CD4-positive, CD25-positive, alpha-beta regulatory T cell (primary cell): Measurements from ENCODE around the gene ATP6V1C2. TPM values are rescaled to one million over a fixed set of nuclear protein-coding genes. Genes with fewer than 3 reads are reported as not detected.
"Not testable (repeated sequence)": the region's sequence is repeated elsewhere in the genome, so short reads cannot be mapped to it uniquely, and the experiment has no call there.

Source experiments
- ATAC-seq, 2 donors: fragments of 150-1000 bp; cut with Tn5 transposase; one replicate each; pipeline ENCODE4 v1.10.0; 2021; ENCODE audit warnings: low read depth in 2 of 2, moderate number of reproducible peaks in 2 of 2, moderate library complexity in 1 of 2
- DNase-seq, 3 donors: peaks; one replicate each; pipeline versions ENCODE4 v3.0.0 to v3.0.0-alpha.2; 2012 to 2022; ENCODE audit warnings: mixed read lengths in 1 of 3
- H3K27ac ChIP-seq: one replicate; pipeline ENCODE4 v1.7.0; 2013; ENCODE audit warnings: mild to moderate bottlenecking, low read length; ENCODE audit not compliant: insufficient read depth, poor library complexity, severe bottlenecking
- H3K27me3 ChIP-seq: one replicate; pipeline ENCODE4 v1.7.0; 2013; ENCODE audit warnings: low read length; ENCODE audit not compliant: control insufficient read depth, insufficient read depth
- H3K36me3 ChIP-seq: one replicate; pipeline ENCODE4 v1.7.0; 2013; ENCODE audit warnings: mild to moderate bottlenecking, low read length, moderate library complexity; ENCODE audit not compliant: control insufficient read depth, insufficient read depth
- H3K4me1 ChIP-seq: 2 replicates; pipeline ENCODE4 v1.7.0; 2013; ENCODE audit warnings: mild to moderate bottlenecking, low read length; ENCODE audit not compliant: insufficient read depth, control insufficient read depth, poor library complexity, severe bottlenecking
- H3K4me3 ChIP-seq: one replicate; pipeline ENCODE4 v1.7.0; 2013; ENCODE audit warnings: low read depth, mild to moderate bottlenecking, low read length, moderate library complexity
- H3K9me3 ChIP-seq, 2 experiments: 1 replicate in 1 of 2; 2 replicates in 1 of 2; pipeline ENCODE4 v1.7.0; 2013; ENCODE audit warnings: low read length in 2 of 2, mild to moderate bottlenecking in 1 of 2, moderate library complexity in 1 of 2; ENCODE audit not compliant: control insufficient read depth in 2 of 2
- H3K27ac Mint-ChIP-seq, 3 donors: one replicate each; pipeline ENCODE4 v1.8.0; 2020 to 2022; ENCODE audit warnings: mild to moderate bottlenecking in 3 of 3, mixed read lengths in 3 of 3, moderate library complexity in 2 of 3
- H3K27me3 Mint-ChIP-seq: one replicate; pipeline ENCODE4 v1.8.0; 2022; ENCODE audit warnings: mild to moderate bottlenecking, mixed read lengths
- H3K36me3 Mint-ChIP-seq: one replicate; pipeline ENCODE4 v1.8.0; 2020; ENCODE audit warnings: mixed read lengths
- H3K4me1 Mint-ChIP-seq, 4 donors: one replicate each; pipeline ENCODE4 v1.8.0; 2020 to 2022; ENCODE audit warnings: mixed read lengths in 4 of 4, mild to moderate bottlenecking in 1 of 4
- H3K4me3 Mint-ChIP-seq, 4 donors: one replicate each; pipeline ENCODE4 v1.8.0; 2020 to 2022; ENCODE audit warnings: mild to moderate bottlenecking in 4 of 4, mixed read lengths in 4 of 4, moderate library complexity in 3 of 4
- H3K9me3 Mint-ChIP-seq, 7 donors: one replicate each; pipeline ENCODE4 v1.8.0; 2020 to 2022; ENCODE audit warnings: mixed read lengths in 7 of 7, mild to moderate bottlenecking in 3 of 7, moderate library complexity in 2 of 7
- polyA plus RNA-seq, 4 donors: library from polyadenylated mRNA; unstranded; fragments of 300-500 nt; fragmentation: Illumina TruSeq; gene quantifications; one replicate each; pipeline ENCODE4 v1.2.3, GENCODE V29; 2021
- total RNA-seq: library from RNA; stranded (reverse); gene quantifications from one replicate; pipeline ENCODE4 v1.2.3, GENCODE V29; 2022

Gene ATP6V1C2
- total and polyA plus RNA-seq, 5 donors from 2014 or later = 0.09 to 0.11 TPM; not detected in 3

- Mint-ChIP-seq H3K36me3 (peaks cover 27% of the 10 kb centered on the region), H3K4me3 (no peak overlapping the region), H3K27ac (no peak overlapping the region), H3K9me3 (no peaks in the 10 kb centered on the region), H3K4me1 (peaks cover 17 to 33% (median 24%) of the 10 kb centered on the region in 4 donors), H3K27me3 (no peaks in the 10 kb centered on the region)
- ATAC-seq (no peak), DNase-seq (no peak)
- Histone ChIP-seq H3K4me1 (peaks cover 4% of the 10 kb centered on the region), H3K4me3 (no peak overlapping the region), H3K27ac (no peak overlapping the region), H3K36me3 (peaks cover 56% of the 10 kb centered on the region), H3K9me3 (no peaks in the 10 kb centered on the region), H3K27me3 (no peaks in the 10 kb centered on the region)
Measured at GRCh38 chr2:10800163-10800562, 78.7 kb downstream of the ATP6V1C2 start.

GRCh38 chr2:10802657-10803056, 81.2 kb downstream of the ATP6V1C2 start:
- no peaks in the 10 kb centered on the region for H3K27me3 ChIP-seq
- H3K27ac Mint-ChIP-seq = no peak overlapping the region

GRCh38 chr2:10805990-10806389, 84.6 kb downstream of the ATP6V1C2 start:
- H3K4me3 ChIP-seq, H3K27me3 Mint-ChIP-seq, H3K27me3 ChIP-seq, DNase-seq, ATAC-seq, H3K4me3 Mint-ChIP-seq, H3K27ac ChIP-seq, H3K9me3 ChIP-seq, H3K9me3 Mint-ChIP-seq, H3K27ac Mint-ChIP-seq: not testable (repeated sequence)
- peaks cover 40 to 60% (median 52%) of the 10 kb centered on the region in 4 donors for H3K4me1 Mint-ChIP-seq
- peaks cover 18% of the 10 kb centered on the region for H3K36me3 Mint-ChIP-seq
- Histone ChIP-seq H3K36me3 (peaks cover 17% of the 10 kb centered on the region), H3K4me1 (peaks cover 33% of the 10 kb centered on the region)

More at GRCh38 chr2:10802657-10803056, 81.2 kb downstream of the ATP6V1C2 start:
- Mint-ChIP-seq H3K9me3 (no peaks in the 10 kb centered on the region), H3K4me1 (peaks cover 26 to 42% (median 31%) of the 10 kb centered on the region in 4 donors), H3K4me3 (no peak overlapping the region), H3K27me3 (no peaks in the 10 kb centered on the region), H3K36me3 (peaks cover 20% of the 10 kb centered on the region)
- DNase-seq (no peak), ATAC-seq (no peak)
- no peaks in the 10 kb centered on the region for H3K9me3 ChIP-seq
- peaks cover 33% of the 10 kb centered on the region for H3K36me3 ChIP-seq
- no peak overlapping the region for H3K4me3 ChIP-seq
- H3K27ac ChIP-seq = no peak overlapping the region
- H3K4me1 ChIP-seq = peaks cover 6% of the 10 kb centered on the region

- H3K9me3 Mint-ChIP-seq = no peaks in the 10 kb centered on the region
- H3K27ac Mint-ChIP-seq = no peak overlapping the region
- Histone ChIP-seq H3K27me3 (no peaks in the 10 kb centered on the region), H3K9me3 (no peaks in the 10 kb centered on the region), H3K27ac (no peak overlapping the region), H3K36me3 (peaks cover 11% of the 10 kb centered on the region), H3K4me3 (no peak overlapping the region), H3K4me1 (peaks cover 39% of the 10 kb centered on the region)
- peaks cover 18% of the 10 kb centered on the region for H3K36me3 Mint-ChIP-seq
- DNase-seq (no peak), ATAC-seq (no peak)
- no peaks in the 10 kb centered on the region for H3K27me3 Mint-ChIP-seq
- H3K4me1 Mint-ChIP-seq = peaks cover 43 to 62% (median 52%) of the 10 kb centered on the region in 4 donors
- H3K4me3 Mint-ChIP-seq = no peak overlapping the region
Measured at GRCh38 chr2:10806543-10806942, 85.1 kb downstream of the ATP6V1C2 start.

GRCh38 chr2:10810202-10811161, 89.1 kb downstream of the ATP6V1C2 start:
- peak overlapping the region; percentile 92 to 98 (median 94) for H3K4me3 Mint-ChIP-seq
- no peaks in the 10 kb centered on the region for H3K9me3 Mint-ChIP-seq
- H3K4me3 ChIP-seq = peak overlapping the region; percentile 88
- peaks cover 44% of the 10 kb centered on the region for H3K4me1 ChIP-seq
- H3K9me3 ChIP-seq = no peaks in the 10 kb centered on the region
- ATAC-seq (no peak), DNase-seq (peak in 2 of 3 donors; percentile 10 to 42)
- H3K27me3 ChIP-seq = no peaks in the 10 kb centered on the region
- H3K27me3 Mint-ChIP-seq = peaks cover 4% of the 10 kb centered on the region
- H3K36me3 ChIP-seq = no peaks in the 10 kb centered on the region
- peak overlapping the region; percentile 86 to 94 (median 93) for H3K27ac Mint-ChIP-seq
- H3K4me1 Mint-ChIP-seq = peaks cover 35 to 63% (median 45%) of the 10 kb centered on the region in 4 donors
- H3K36me3 Mint-ChIP-seq = peaks cover 10% of the 10 kb centered on the region
- H3K27ac ChIP-seq = peak overlapping the region; percentile 80

- H3K27me3 Mint-ChIP-seq = peaks cover 4% of the 10 kb centered on the region
- H3K27me3 ChIP-seq = no peaks in the 10 kb centered on the region
- H3K9me3 Mint-ChIP-seq = no peaks in the 10 kb centered on the region
- no peak for ATAC-seq
- peaks cover 33 to 61% (median 42%) of the 10 kb centered on the region in 4 donors for H3K4me1 Mint-ChIP-seq
- H3K4me3 Mint-ChIP-seq = peak overlapping the region; percentile 92 to 98 (median 94)
- H3K4me1 ChIP-seq = peaks cover 44% of the 10 kb centered on the region
- H3K4me3 ChIP-seq = peak overlapping the region; percentile 88
- H3K9me3 ChIP-seq = no peaks in the 10 kb centered on the region
- DNase-seq = peak in 1 of 3 donors; percentile 23
- peak overlapping the region; percentile 86 to 94 (median 93) for H3K27ac Mint-ChIP-seq
- peak overlapping the region; percentile 80 for H3K27ac ChIP-seq
- H3K36me3 Mint-ChIP-seq = peaks cover 10% of the 10 kb centered on the region
- H3K36me3 ChIP-seq = no peaks in the 10 kb centered on the region
Measured at GRCh38 chr2:10811517-10811916, 90.1 kb downstream of the ATP6V1C2 start.

GRCh38 chr2:10812362-10813162, 91.1 kb downstream of the ATP6V1C2 start, which contains the start of gene PDIA6:
PDIA6 (minus strand) TSS chr2:10812785; CDS start chr2:10812696, 89 bp downstream.
- H3K9me3 Mint-ChIP-seq = no peaks in the 10 kb centered on the region
- peak within 1 kb of the TSS; percentile 92 to 98 (median 94) for H3K4me3 Mint-ChIP-seq
- Histone ChIP-seq H3K9me3 (no peaks in the 10 kb centered on the region), H3K27ac (peak within 1 kb of the TSS; percentile 80), H3K36me3 (no peaks in the 10 kb centered on the region), H3K4me1 (peaks cover 43% of the 10 kb centered on the region), H3K27me3 (no peaks in the 10 kb centered on the region), H3K4me3 (peak within 1 kb of the TSS; percentile 88)
- peak within 1 kb of the TSS; percentile 86 to 94 (median 93) for H3K27ac Mint-ChIP-seq
- peaks cover 7% of the 10 kb centered on the region for H3K36me3 Mint-ChIP-seq
- peak; percentile 90 to 94 for ATAC-seq
- DNase-seq = peak; percentile 91 to 95 (median 92)
- H3K27me3 Mint-ChIP-seq = peaks cover 11% of the 10 kb centered on the region
- peaks cover 27 to 50% (median 33%) of the 10 kb centered on the region in 4 donors for H3K4me1 Mint-ChIP-seq
